Naive thymus-derived CD8-positive, alpha-beta T cell (primary cell): Measurements from ENCODE around the gene LMBRD2. TPM values are rescaled to one million over a fixed set of nuclear protein-coding genes. Genes with fewer than 3 reads are reported as not detected.

ENCODE experiments used
- ATAC-seq, 2 donors: fragments of 150-1000 bp; cut with Tn5 transposase in 1 of 2; sonication (Bioruptor Pico), chemical (Tn5 transposase) in 1 of 2; 1 replicate in 1 of 2; 2 replicates in 1 of 2; pipeline ENCODE4 v1.10.0; 2021; ENCODE audit warnings: mild to moderate bottlenecking in 2 of 2, moderate library complexity in 2 of 2
- POLR2A ChIA-PET: fragments of 350-600 bp; sonication (Branson Sonifier 250); formaldehyde crosslinking; loops from one replicate; lab custom pipeline; 2021; ENCODE audit warnings: antibody characterized with exemption; lab: Charles Lee
- DNase-seq, 10 donors: peaks; one replicate each; pipeline versions ENCODE4 v3.0.0 to v3.0.0-alpha.2; 2020 to 2022
- H3K27ac Mint-ChIP-seq, 10 donors: one replicate each; pipeline ENCODE4 v1.8.0; 2020 to 2022; ENCODE audit warnings: mild to moderate bottlenecking in 10 of 10, mixed read lengths in 10 of 10, moderate library complexity in 4 of 10, inconsistent platforms in 1 of 10
- H3K27me3 Mint-ChIP-seq, 5 donors: one replicate each; pipeline ENCODE4 v1.8.0; 2021 to 2022; ENCODE audit warnings: mixed read lengths in 5 of 5
- H3K36me3 Mint-ChIP-seq, 3 donors: one replicate each; pipeline ENCODE4 v1.8.0; 2020 to 2022; ENCODE audit warnings: mixed read lengths in 3 of 3, mild to moderate bottlenecking in 2 of 3, inconsistent platforms in 1 of 3
- H3K4me1 Mint-ChIP-seq, 4 donors: one replicate each; pipeline ENCODE4 v1.8.0; 2021 to 2022; ENCODE audit warnings: mixed read lengths in 4 of 4
- H3K4me3 Mint-ChIP-seq, 10 donors: one replicate each; pipeline ENCODE4 v1.8.0; 2020 to 2022; ENCODE audit warnings: mild to moderate bottlenecking in 10 of 10, mixed read lengths in 10 of 10, moderate library complexity in 6 of 10, inconsistent platforms in 1 of 10
- H3K9me3 Mint-ChIP-seq, 9 donors: one replicate each; pipeline ENCODE4 v1.8.0; 2020 to 2022; ENCODE audit warnings: mixed read lengths in 9 of 9, mild to moderate bottlenecking in 3 of 9, inconsistent platforms in 1 of 9, moderate library complexity in 1 of 9
- polyA plus RNA-seq, 3 donors: library from polyadenylated mRNA; unstranded; fragments of 300-500 nt; fragmentation: Illumina TruSeq; gene quantifications; one replicate each; pipeline ENCODE4 v1.2.3, GENCODE V29; 2021
- total RNA-seq, 8 experiments: library from RNA in 2 of 8; stranded (reverse) in 2 of 8; gene quantifications; one replicate each; pipeline ENCODE4 v1.2.3 and lab custom pipeline; 2021 to 2026

LMBRD2 gene
- total and polyA plus RNA-seq, 5 experiments from 2014 or later = 1.4 to 16.5 (median 4.5) TPM

- Mint-ChIP-seq H3K36me3 (no peaks in the 10 kb centered on the region), H3K27ac (no peak overlapping the region), H3K27me3 (peaks cover 2 to 30% (median 14%) of the 10 kb centered on the region in 5 donors), H3K4me1 (peaks cover 0 to 3% (median 0%) of the 10 kb centered on the region in 4 donors), H3K4me3 (no peak overlapping the region), H3K9me3 (no peaks in the 10 kb centered on the region)
- POLR2A ChIA-PET = no interaction called here
- DNase-seq (no peak), ATAC-seq (no peak)
Measured at GRCh38 chr5:36078430-36078829, 73.3 kb downstream of the LMBRD2 start.

GRCh38 chr5:36073595-36074216 lies 78.0 kb downstream of the LMBRD2 start:
- DNase-seq (peak in 1 of 10 donors; percentile 31), ATAC-seq (peak; percentile 58 to 77)
- H3K4me1 Mint-ChIP-seq = peaks cover 3 to 13% (median 8%) of the 10 kb centered on the region in 4 donors
- H3K36me3 Mint-ChIP-seq = no peaks in the 10 kb centered on the region
- H3K4me3 Mint-ChIP-seq = no peak overlapping the region
- POLR2A ChIA-PET = no interaction called here
- no peaks in the 10 kb centered on the region for H3K9me3 Mint-ChIP-seq
- H3K27ac Mint-ChIP-seq = no peak overlapping the region
- peaks cover 0 to 22% (median 11%) of the 10 kb centered on the region in 5 donors for H3K27me3 Mint-ChIP-seq

- Mint-ChIP-seq H3K4me1 (peaks cover 9 to 20% (median 14%) of the 10 kb centered on the region in 4 donors), H3K9me3 (no peaks in the 10 kb centered on the region), H3K27ac (peak overlapping the region in 6 of 10 donors; percentile 5 to 75 (median 25)), H3K36me3 (no peaks in the 10 kb centered on the region), H3K27me3 (peaks cover 11 to 36% (median 26%) of the 10 kb centered on the region in 5 donors), H3K4me3 (peak overlapping the region; percentile 43 to 80 (median 75))
- ATAC-seq (no peak), DNase-seq (no peak)
- POLR2A ChIA-PET = no interaction called here
Measured at GRCh38 chr5:36070687-36071571, 80.8 kb downstream of the LMBRD2 start.

- DNase-seq (no peak), ATAC-seq (no peak)
- Mint-ChIP-seq H3K27me3 (peaks cover 16 to 53% (median 33%) of the 10 kb centered on the region in 5 donors), H3K36me3 (no peaks in the 10 kb centered on the region), H3K4me3 (no peak overlapping the region), H3K4me1 (peaks cover 9 to 20% (median 14%) of the 10 kb centered on the region in 4 donors), H3K27ac (no peak overlapping the region), H3K9me3 (no peaks in the 10 kb centered on the region)
- POLR2A ChIA-PET = no interaction called here
Measured at GRCh38 chr5:36068751-36069281, 82.9 kb downstream of the LMBRD2 start.

GRCh38 chr5:36066540-36067210 lies 85.0 kb downstream of the LMBRD2 start, which contains the start of gene UGT3A2:
UGT3A2 (minus strand) TSS chr5:36066882; CDS start chr5:36066789, 93 bp downstream.
- H3K4me1 Mint-ChIP-seq = peaks cover 9 to 17% (median 14%) of the 10 kb centered on the region in 4 donors
- DNase-seq (no peak), ATAC-seq (no peak)
- peaks cover 16 to 54% (median 33%) of the 10 kb centered on the region in 5 donors for H3K27me3 Mint-ChIP-seq
- peak within 1 kb of the TSS in 3 of 10 donors; percentile 14 to 62 (median 42) for H3K4me3 Mint-ChIP-seq
- POLR2A ChIA-PET = no interaction called here
- peak within 1 kb of the TSS in 1 of 10 donors; percentile 11 for H3K27ac Mint-ChIP-seq
- no peaks in the 10 kb centered on the region for H3K9me3 Mint-ChIP-seq
- H3K36me3 Mint-ChIP-seq = no peaks in the 10 kb centered on the region

GRCh38 chr5:36066001-36066539 lies 85.6 kb downstream of the LMBRD2 start:
- ATAC-seq (no peak), DNase-seq (no peak)
- no peak overlapping the region for H3K4me3 Mint-ChIP-seq
- no peak overlapping the region for H3K27ac Mint-ChIP-seq
- H3K9me3 Mint-ChIP-seq = no peaks in the 10 kb centered on the region
- POLR2A ChIA-PET = no interaction called here
- H3K36me3 Mint-ChIP-seq = no peaks in the 10 kb centered on the region
- H3K27me3 Mint-ChIP-seq = peaks cover 16 to 54% (median 27%) of the 10 kb centered on the region in 5 donors
- H3K4me1 Mint-ChIP-seq = peaks cover 6 to 11% (median 9%) of the 10 kb centered on the region in 4 donors

GRCh38 chr5:36060420-36060887 lies 91.2 kb downstream of the LMBRD2 start:
- Mint-ChIP-seq H3K9me3 (no peaks in the 10 kb centered on the region), H3K27ac (peak overlapping the region in 1 of 10 donors; percentile 67), H3K27me3 (peaks cover 5 to 17% (median 10%) of the 10 kb centered on the region in 5 donors), H3K36me3 (no peaks in the 10 kb centered on the region), H3K4me3 (no peak overlapping the region), H3K4me1 (peaks cover 0 to 9% (median 2%) of the 10 kb centered on the region in 4 donors)
- no peak for ATAC-seq
- POLR2A ChIA-PET = no interaction called here
- no peak for DNase-seq

GRCh38 chr5:36059571-36060419 lies 91.9 kb downstream of the LMBRD2 start:
- H3K36me3 Mint-ChIP-seq = no peaks in the 10 kb centered on the region
- POLR2A ChIA-PET = no interaction called here
- peaks cover 0 to 9% (median 2%) of the 10 kb centered on the region in 4 donors for H3K4me1 Mint-ChIP-seq
- ATAC-seq (no peak), DNase-seq (no peak)
- no peak overlapping the region for H3K27ac Mint-ChIP-seq
- no peak overlapping the region for H3K4me3 Mint-ChIP-seq
- H3K9me3 Mint-ChIP-seq = no peaks in the 10 kb centered on the region
- H3K27me3 Mint-ChIP-seq = peaks cover 2 to 11% (median 10%) of the 10 kb centered on the region in 5 donors

GRCh38 chr5:36058776-36059175 lies 92.9 kb downstream of the LMBRD2 start:
- H3K36me3 Mint-ChIP-seq = no peaks in the 10 kb centered on the region
- no peak overlapping the region for H3K4me3 Mint-ChIP-seq
- ATAC-seq (no peak), DNase-seq (no peak)
- H3K27ac Mint-ChIP-seq = no peak overlapping the region
- peaks cover 0 to 9% (median 2%) of the 10 kb centered on the region in 4 donors for H3K4me1 Mint-ChIP-seq
- POLR2A ChIA-PET = no interaction called here
- H3K9me3 Mint-ChIP-seq = no peaks in the 10 kb centered on the region
- peaks cover under 1 to 11% (median 7%) of the 10 kb centered on the region in 5 donors for H3K27me3 Mint-ChIP-seq

GRCh38 chr5:36057386-36057785 lies 94.3 kb downstream of the LMBRD2 start:
- POLR2A ChIA-PET = no interaction called here
- Mint-ChIP-seq H3K36me3 (no peaks in the 10 kb centered on the region), H3K27me3 (peaks cover 0 to 13% (median 7%) of the 10 kb centered on the region in 5 donors), H3K27ac (no peak overlapping the region), H3K9me3 (no peaks in the 10 kb centered on the region), H3K4me1 (peaks cover 0 to 9% (median 2%) of the 10 kb centered on the region in 4 donors), H3K4me3 (no peak overlapping the region)
- DNase-seq (no peak), ATAC-seq (no peak)

GRCh38 chr5:36056422-36056821 lies 95.3 kb downstream of the LMBRD2 start:
- Mint-ChIP-seq H3K27ac (no peak overlapping the region), H3K4me1 (peaks cover 0 to 9% (median 2%) of the 10 kb centered on the region in 4 donors), H3K27me3 (peaks cover 0 to 14% (median 7%) of the 10 kb centered on the region in 5 donors), H3K4me3 (no peak overlapping the region), H3K36me3 (no peaks in the 10 kb centered on the region), H3K9me3 (no peaks in the 10 kb centered on the region)
- no peak for DNase-seq
- POLR2A ChIA-PET = no interaction called here
- ATAC-seq = no peak
